HepG2 (cell line): ENCODE results near the gene TULP4. TPM values are rescaled to one million over a fixed set of nuclear protein-coding genes. Genes with fewer than 3 reads are reported as not detected.

Source experiments
- FOXA3 ChIP-seq: IDR thresholded peaks from 2 replicates; pipeline ENCODE4 v1.6.1; 2016; ENCODE audit warnings: missing genetic modification reagents, missing compliant biosample characterization
- GTF3A ChIP-seq: sonication (generic); formaldehyde crosslinking; conservative IDR thresholded peaks from 2 replicates; pipeline ENCODE4 v1.4.0; 2020; ENCODE audit warnings: mild to moderate bottlenecking, missing genetic modification reagents
- KDM2A ChIP-seq: sonication (generic); formaldehyde crosslinking; IDR thresholded peaks from 2 replicates; pipeline ENCODE4 v1.4.0; 2020; ENCODE audit warnings: low read depth, missing genetic modification reagents, borderline replicate concordance
- PITX1 ChIP-seq: sonication (generic); formaldehyde crosslinking; IDR thresholded peaks from 2 replicates; pipeline ENCODE4 v1.5.1; 2020; ENCODE audit warnings: mild to moderate bottlenecking, missing genetic modification reagents
- SAP130 ChIP-seq: IDR thresholded peaks from 2 replicates; pipeline ENCODE4 v1.6.1; 2016; ENCODE audit warnings: low read depth
- SMC3 ChIP-seq: IDR thresholded peaks from 2 replicates; pipeline ENCODE4 v1.6.1; 2011; ENCODE audit warnings: low read length, improper control_type of control experiment
- SP140L ChIP-seq: sonication (generic); formaldehyde crosslinking; IDR thresholded peaks from 2 replicates; pipeline ENCODE4 v1.4.0; 2020; ENCODE audit warnings: missing genetic modification reagents, borderline replicate concordance
- THYN1 ChIP-seq: sonication (generic); formaldehyde crosslinking; IDR thresholded peaks from 2 replicates; pipeline ENCODE4 v1.8.1; 2023; ENCODE audit warnings: low read depth, mild to moderate bottlenecking, moderate library complexity, missing genetic modification reagents, borderline replicate concordance
- ZC3H13 ChIP-seq: sonication (generic); formaldehyde crosslinking; IDR thresholded peaks from 2 replicates; pipeline ENCODE4 v1.8.1; 2023; ENCODE audit warnings: mild to moderate bottlenecking, missing genetic modification reagents, moderate library complexity
- ZNF326 ChIP-seq: sonication (generic); formaldehyde crosslinking; IDR thresholded peaks from 2 replicates; pipeline ENCODE4 v1.4.0; 2020; ENCODE audit warnings: missing genetic modification reagents, borderline replicate concordance
- ZNF350 ChIP-seq: sonication (generic); formaldehyde crosslinking; IDR thresholded peaks from 2 replicates; pipeline ENCODE4 v1.4.0; 2020; ENCODE audit warnings: mild to moderate bottlenecking, low read depth, missing genetic modification reagents, borderline replicate concordance
- ZNF430 ChIP-seq: sonication (generic); formaldehyde crosslinking; IDR thresholded peaks from 2 replicates; pipeline ENCODE4 v1.9.0; 2021; ENCODE audit warnings: mild to moderate bottlenecking, missing genetic modification reagents
- ZNF7 ChIP-seq: IDR thresholded peaks from 2 replicates; pipeline ENCODE4 v1.6.1; 2016; ENCODE audit warnings: missing biosample characterization, missing genetic modification reagents
- ZNF75D ChIP-seq: sonication (generic); formaldehyde crosslinking; IDR thresholded peaks from 2 replicates; pipeline ENCODE4 v1.8.1; 2023; ENCODE audit warnings: missing genetic modification reagents, mild to moderate bottlenecking, borderline replicate concordance
- polyA plus RNA-seq, 8 experiments: library from polyadenylated mRNA; depleted of rRNA in 3 of 8; stranded (reverse) in 7 of 8; unstranded in 1 of 8; fragments of >200 nt; fragmentation: Illumina TruSeq in 4 of 8; extraction: Trizol in 4 of 8; gene quantifications; 2 replicates each; pipeline versions ENCODE4 v1.2.1 to v1.2.3, GENCODE V29; 2011 to 2016; ENCODE audit warnings: low read depth in 4 of 8, missing spikeins in 1 of 8, mixed read lengths in 1 of 8; ENCODE audit not compliant: insufficient read depth in 1 of 8
- total RNA-seq, 5 experiments: library from RNA; depleted of rRNA; stranded (reverse); fragments of >200 nt; fragmentation: Illumina TruSeq; extraction: Trizol; gene quantifications; 2 replicates each; pipeline ENCODE4 v1.2.3, GENCODE V29; 2016; ENCODE audit warnings: low read depth in 1 of 5
- TF ChIP-seq, protein P1 (sequence below): sonication (generic); formaldehyde crosslinking; IDR thresholded peaks from 2 replicates; pipeline ENCODE4 v1.9.0; 2021; ENCODE audit warnings: missing genetic modification reagents, mild to moderate bottlenecking, borderline replicate concordance
- TF ChIP-seq, protein P2 (sequence below): sonication (generic); formaldehyde crosslinking; IDR thresholded peaks from 2 replicates; pipeline ENCODE4 v1.4.0; 2020; ENCODE audit warnings: missing genetic modification reagents
- TF ChIP-seq, protein P3 (sequence below): sonication (generic); formaldehyde crosslinking; IDR thresholded peaks from 2 replicates; pipeline ENCODE4 v1.4.0; 2020; ENCODE audit warnings: missing genetic modification reagents
- TF ChIP-seq, protein P4 (sequence below): sonication (generic); formaldehyde crosslinking; IDR thresholded peaks from 2 replicates; pipeline ENCODE4 v1.8.1; 2023; ENCODE audit warnings: mild to moderate bottlenecking, moderate library complexity, missing genetic modification reagents
- TF ChIP-seq, protein P5 (sequence below): sonication (generic); formaldehyde crosslinking; IDR thresholded peaks from 2 replicates; pipeline ENCODE4 v1.8.0; 2022; ENCODE audit warnings: missing genetic modification reagents, mild to moderate bottlenecking, moderate library complexity, borderline replicate concordance
- TF ChIP-seq, protein P6 (sequence below): sonication (generic); formaldehyde crosslinking; IDR thresholded peaks from 2 replicates; pipeline ENCODE4 v1.4.0; 2020; ENCODE audit warnings: missing genetic modification reagents

Gene TULP4
- total and polyA plus RNA-seq, 2 of the 13 experiments (the other 11 are each of a cell fraction or from before 2014, with no cell fraction given) = 21.1 to 122 TPM

DNA sequence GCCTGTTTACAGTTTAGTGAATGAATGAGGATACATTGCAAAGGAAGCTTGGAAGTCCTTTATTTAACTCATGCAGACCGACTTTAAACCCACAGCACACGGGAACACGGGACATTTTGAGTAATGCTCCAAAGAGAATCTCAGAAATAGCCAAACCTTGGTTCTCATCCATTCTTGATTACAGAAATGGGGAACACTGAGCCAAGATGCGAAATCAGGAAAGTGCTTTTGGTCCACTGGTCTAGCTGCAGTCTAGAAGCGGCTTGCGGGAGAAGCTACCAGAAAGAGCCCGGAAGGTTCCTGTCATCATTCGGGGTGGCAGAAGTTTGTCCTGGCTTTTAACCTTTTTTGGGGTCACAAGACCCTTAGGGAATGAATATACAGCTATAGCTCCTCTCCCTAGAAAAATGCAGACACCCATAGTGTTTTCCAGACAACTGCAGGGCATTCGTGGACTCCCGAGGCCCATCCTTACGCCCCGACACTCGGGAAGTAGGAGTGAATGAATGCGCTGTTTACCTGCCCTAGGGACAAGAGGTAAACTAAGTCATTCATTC, 247.2 kb downstream of the TULP4 start (continued):
- TF ChIP-seq, protein P1, sequence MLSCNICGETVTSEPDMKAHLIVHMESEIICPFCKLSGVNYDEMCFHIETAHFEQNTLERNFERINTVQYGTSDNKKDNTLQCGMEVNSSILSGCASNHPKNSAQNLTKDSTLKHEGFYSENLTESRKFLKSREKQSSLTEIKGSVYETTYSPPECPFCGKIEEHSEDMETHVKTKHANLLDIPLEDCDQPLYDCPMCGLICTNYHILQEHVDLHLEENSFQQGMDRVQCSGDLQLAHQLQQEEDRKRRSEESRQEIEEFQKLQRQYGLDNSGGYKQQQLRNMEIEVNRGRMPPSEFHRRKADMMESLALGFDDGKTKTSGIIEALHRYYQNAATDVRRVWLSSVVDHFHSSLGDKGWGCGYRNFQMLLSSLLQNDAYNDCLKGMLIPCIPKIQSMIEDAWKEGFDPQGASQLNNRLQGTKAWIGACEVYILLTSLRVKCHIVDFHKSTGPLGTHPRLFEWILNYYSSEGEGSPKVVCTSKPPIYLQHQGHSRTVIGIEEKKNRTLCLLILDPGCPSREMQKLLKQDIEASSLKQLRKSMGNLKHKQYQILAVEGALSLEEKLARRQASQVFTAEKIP (CRISPR knock-in tag) = no peak
- TF ChIP-seq, protein P2, sequence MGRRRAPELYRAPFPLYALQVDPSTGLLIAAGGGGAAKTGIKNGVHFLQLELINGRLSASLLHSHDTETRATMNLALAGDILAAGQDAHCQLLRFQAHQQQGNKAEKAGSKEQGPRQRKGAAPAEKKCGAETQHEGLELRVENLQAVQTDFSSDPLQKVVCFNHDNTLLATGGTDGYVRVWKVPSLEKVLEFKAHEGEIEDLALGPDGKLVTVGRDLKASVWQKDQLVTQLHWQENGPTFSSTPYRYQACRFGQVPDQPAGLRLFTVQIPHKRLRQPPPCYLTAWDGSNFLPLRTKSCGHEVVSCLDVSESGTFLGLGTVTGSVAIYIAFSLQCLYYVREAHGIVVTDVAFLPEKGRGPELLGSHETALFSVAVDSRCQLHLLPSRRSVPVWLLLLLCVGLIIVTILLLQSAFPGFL = no peak
- TF ChIP-seq ZC3H13 (CRISPR knock-in tag) (no peak), ZNF7 (CRISPR knock-in tag) (no peak), THYN1 (peak; percentile 60; the same call in 1 of the 2 replicates), PITX1 (CRISPR knock-in tag) (no peak), GTF3A (CRISPR knock-in tag) (0 out of 2 replicates have a peak, but pooled peaks have one; percentile 80), FOXA3 (no peak), SMC3 (no peak), ZNF326 (0 out of 2 replicates have a peak, but pooled peaks have one; percentile 42), ZNF75D (CRISPR knock-in tag) (no peak), ZNF350 (CRISPR knock-in tag) (no peak), ZNF430 (no peak), SAP130 (no peak), KDM2A (CRISPR knock-in tag) (no peak), SP140L (CRISPR knock-in tag) (no peak)
- TF ChIP-seq, protein P3, sequence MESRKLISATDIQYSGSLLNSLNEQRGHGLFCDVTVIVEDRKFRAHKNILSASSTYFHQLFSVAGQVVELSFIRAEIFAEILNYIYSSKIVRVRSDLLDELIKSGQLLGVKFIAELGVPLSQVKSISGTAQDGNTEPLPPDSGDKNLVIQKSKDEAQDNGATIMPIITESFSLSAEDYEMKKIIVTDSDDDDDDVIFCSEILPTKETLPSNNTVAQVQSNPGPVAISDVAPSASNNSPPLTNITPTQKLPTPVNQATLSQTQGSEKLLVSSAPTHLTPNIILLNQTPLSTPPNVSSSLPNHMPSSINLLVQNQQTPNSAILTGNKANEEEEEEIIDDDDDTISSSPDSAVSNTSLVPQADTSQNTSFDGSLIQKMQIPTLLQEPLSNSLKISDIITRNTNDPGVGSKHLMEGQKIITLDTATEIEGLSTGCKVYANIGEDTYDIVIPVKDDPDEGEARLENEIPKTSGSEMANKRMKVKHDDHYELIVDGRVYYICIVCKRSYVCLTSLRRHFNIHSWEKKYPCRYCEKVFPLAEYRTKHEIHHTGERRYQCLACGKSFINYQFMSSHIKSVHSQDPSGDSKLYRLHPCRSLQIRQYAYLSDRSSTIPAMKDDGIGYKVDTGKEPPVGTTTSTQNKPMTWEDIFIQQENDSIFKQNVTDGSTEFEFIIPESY = peak; percentile 57; the same call in 1 of the 2 replicates
- TF ChIP-seq, protein P4, sequence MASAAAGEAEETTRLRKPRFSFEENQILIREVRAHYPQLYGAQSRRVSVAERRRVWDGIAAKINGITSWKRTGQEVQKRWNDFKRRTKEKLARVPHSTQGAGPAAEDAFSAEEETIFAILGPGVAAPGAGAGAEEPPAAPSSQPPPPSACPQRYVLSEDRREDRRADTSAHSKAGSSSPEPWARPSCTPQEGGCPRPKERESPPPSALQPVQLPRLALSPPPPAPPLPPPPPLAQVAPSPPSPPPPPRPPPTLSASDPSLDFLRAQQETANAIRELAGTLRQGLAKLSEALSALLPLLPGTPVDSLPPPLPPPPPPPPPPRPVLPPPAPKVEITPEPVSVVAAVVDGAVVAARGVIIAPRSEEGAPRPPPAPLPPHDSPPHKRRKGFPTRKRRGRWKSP (CRISPR knock-in tag) = no peak
- TF ChIP-seq, protein P5, sequence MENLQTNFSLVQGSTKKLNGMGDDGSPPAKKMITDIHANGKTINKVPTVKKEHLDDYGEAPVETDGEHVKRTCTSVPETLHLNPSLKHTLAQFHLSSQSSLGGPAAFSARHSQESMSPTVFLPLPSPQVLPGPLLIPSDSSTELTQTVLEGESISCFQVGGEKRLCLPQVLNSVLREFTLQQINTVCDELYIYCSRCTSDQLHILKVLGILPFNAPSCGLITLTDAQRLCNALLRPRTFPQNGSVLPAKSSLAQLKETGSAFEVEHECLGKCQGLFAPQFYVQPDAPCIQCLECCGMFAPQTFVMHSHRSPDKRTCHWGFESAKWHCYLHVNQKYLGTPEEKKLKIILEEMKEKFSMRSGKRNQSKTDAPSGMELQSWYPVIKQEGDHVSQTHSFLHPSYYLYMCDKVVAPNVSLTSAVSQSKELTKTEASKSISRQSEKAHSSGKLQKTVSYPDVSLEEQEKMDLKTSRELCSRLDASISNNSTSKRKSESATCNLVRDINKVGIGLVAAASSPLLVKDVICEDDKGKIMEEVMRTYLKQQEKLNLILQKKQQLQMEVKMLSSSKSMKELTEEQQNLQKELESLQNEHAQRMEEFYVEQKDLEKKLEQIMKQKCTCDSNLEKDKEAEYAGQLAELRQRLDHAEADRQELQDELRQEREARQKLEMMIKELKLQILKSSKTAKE (CRISPR knock-in tag) = no peak
- TF ChIP-seq, protein P6, sequence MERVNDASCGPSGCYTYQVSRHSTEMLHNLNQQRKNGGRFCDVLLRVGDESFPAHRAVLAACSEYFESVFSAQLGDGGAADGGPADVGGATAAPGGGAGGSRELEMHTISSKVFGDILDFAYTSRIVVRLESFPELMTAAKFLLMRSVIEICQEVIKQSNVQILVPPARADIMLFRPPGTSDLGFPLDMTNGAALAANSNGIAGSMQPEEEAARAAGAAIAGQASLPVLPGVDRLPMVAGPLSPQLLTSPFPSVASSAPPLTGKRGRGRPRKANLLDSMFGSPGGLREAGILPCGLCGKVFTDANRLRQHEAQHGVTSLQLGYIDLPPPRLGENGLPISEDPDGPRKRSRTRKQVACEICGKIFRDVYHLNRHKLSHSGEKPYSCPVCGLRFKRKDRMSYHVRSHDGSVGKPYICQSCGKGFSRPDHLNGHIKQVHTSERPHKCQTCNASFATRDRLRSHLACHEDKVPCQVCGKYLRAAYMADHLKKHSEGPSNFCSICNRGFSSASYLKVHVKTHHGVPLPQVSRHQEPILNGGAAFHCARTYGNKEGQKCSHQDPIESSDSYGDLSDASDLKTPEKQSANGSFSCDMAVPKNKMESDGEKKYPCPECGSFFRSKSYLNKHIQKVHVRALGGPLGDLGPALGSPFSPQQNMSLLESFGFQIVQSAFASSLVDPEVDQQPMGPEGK (CRISPR knock-in tag) = no peak
